CD1c-positive myeloid dendritic cell (primary cell): ENCODE measurements around the gene PRRX1.

ENCODE experiments used
- DNase-seq: peaks from one replicate; pipeline ENCODE4 v3.0.0-alpha.2; 2016; ENCODE audit errors: extremely low spot score

Gene PRRX1

DNA sequence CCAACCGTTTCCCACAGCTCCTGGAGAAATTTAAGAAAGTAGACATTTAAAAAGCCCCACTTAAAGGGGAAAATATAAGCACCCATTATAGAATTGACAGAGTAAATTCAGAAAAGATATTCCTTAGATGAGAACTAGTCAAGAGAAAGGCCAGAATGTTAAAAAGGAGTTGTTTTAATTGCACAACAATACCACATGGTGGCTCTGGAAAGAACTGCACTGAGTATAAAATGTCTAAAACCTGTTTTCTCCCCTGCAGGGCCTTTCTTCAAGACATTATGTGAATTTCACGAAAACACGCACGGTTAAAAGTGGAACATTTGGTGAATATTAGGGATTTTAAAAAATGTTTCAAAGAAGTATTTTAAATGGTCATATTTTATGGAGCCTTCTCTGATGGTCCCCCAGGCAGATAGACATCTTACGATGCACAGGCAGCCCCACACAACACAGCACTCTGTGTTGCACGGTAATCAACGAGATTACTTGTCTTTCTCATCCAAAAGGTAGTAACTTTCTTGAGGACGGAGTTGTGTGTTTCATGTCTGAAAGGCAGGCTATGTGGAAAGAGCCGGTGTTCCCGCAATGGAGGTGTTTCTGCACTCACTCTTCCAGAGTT lies 101.9 kb downstream of the PRRX1 start:
- no peak for DNase-seq

GRCh38 chr1:170768929-170769328 lies 105.0 kb downstream of the PRRX1 start:
- DNase-seq: no peak

GRCh38 chr1:170769691-170770090 lies 105.8 kb downstream of the PRRX1 start:
- DNase-seq: no peak

- no peak for DNase-seq
Observed at GRCh38 chr1:170770254-170770653, 106.3 kb downstream of the PRRX1 start.

DNA sequence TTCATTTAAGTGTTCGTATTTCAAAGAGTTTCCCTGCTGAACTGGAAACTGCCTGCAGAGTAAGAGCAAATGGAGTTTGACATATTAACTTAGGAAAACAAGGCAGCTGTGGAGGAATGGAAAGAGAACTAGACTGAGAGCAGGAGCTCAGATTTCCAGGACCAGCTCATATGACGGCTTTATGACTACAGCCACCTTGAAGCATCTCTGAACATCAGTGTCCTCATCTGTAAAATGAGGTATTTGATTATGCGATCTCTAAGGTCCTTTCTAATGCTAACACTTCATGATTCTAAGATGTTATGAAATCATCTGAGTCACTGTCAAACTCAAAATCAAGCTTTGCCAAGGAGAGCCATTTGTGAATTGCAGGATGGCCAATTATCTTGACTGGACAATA lies 112.3 kb downstream of the PRRX1 start:
- no peak for DNase-seq

GRCh38 chr1:170776777-170777176 lies 112.8 kb downstream of the PRRX1 start:
- no peak for DNase-seq
